Endothelial cell of umbilical vein (primary cell): ENCODE data around the gene PLAC1. TPM values are rescaled to one million over a fixed set of nuclear protein-coding genes. Genes with fewer than 3 reads are reported as not detected.
A peak's percentile ranks its signal among the peaks of the same experiment; 100 is the strongest.

ENCODE experiments used
- BruUV-seq: library from RNA; stranded (reverse); fragments of 400-500 nt; replicated peaks from 2 replicates; lab custom pipeline; 2021; lab: Mats Ljungman, UMichigan
- CTCF ChIA-PET: fragments of 300-600, 350-600 bp; sonication (Branson Sonifier 250); formaldehyde crosslinking; loops from one replicate; lab custom pipeline; 2021; ENCODE audit warnings: antibody characterized with exemption, inconsistent platforms; lab: Charles Lee
- POLR2A ChIA-PET: fragments of 300-600, 350-600 bp; sonication (Branson Sonifier 250); formaldehyde crosslinking; loops from one replicate; lab custom pipeline; 2021; ENCODE audit warnings: antibody characterized with exemption, inconsistent platforms; lab: Charles Lee
- DNase-seq: peaks from one replicate; pipeline ENCODE4 v3.0.0-alpha.2; 2011; ENCODE audit warnings: low read depth, low spot score
- FAIRE-seq: peaks from 2 replicates; lab custom pipeline; 2011; peaks lifted over from hg19 to GRCh38; lab: Jason Lieb, UNC
- H2AFZ ChIP-seq: 2 replicates; pipeline ENCODE4 v1.6.0; 2012; ENCODE audit warnings: low read depth, low read length, control low read depth, inconsistent platforms
- H3K27ac ChIP-seq: 2 replicates; pipeline ENCODE4 v1.5.1; 2011; ENCODE audit warnings: low read depth, mild to moderate bottlenecking, control low read depth, low read length, moderate library complexity; ENCODE audit not compliant: insufficient read depth
- H3K27me3 ChIP-seq, 2 experiments: 2 replicates each; pipeline versions ENCODE4 v1.6.0 to v1.6.1; 2011; ENCODE audit warnings: low read length in 2 of 2, mixed read lengths in 1 of 2; ENCODE audit not compliant: control insufficient read depth in 2 of 2, insufficient read depth in 2 of 2
- H3K36me3 ChIP-seq, 2 experiments: 2 replicates in 1 of 2; 3 replicates in 1 of 2; pipeline ENCODE4 v1.5.1; 2011; ENCODE audit warnings: low read length in 2 of 2, mild to moderate bottlenecking in 1 of 2, moderate library complexity in 1 of 2; ENCODE audit not compliant: control insufficient read depth in 2 of 2, insufficient read depth in 2 of 2; ENCODE audit errors: extremely low read depth in 1 of 2
- H3K4me1 ChIP-seq: 3 replicates; pipeline ENCODE4 v1.5.1; 2011; ENCODE audit warnings: mild to moderate bottlenecking, low read length; ENCODE audit not compliant: control insufficient read depth, insufficient read depth; ENCODE audit errors: extremely low read depth
- H3K4me2 ChIP-seq: 2 replicates; pipeline ENCODE4 v1.6.1; 2011; ENCODE audit warnings: low read length, control low read depth, mixed read lengths; ENCODE audit not compliant: insufficient read depth
- H3K4me3 ChIP-seq, 3 experiments: fragments of 200-600 bp in 1 of 3; sonication (generic), shearing (Covaris generic) in 1 of 3; replicated peaks in 1 of 3; 2 replicates each; pipeline ENCODE4 v1.5.1; 2011 to 2016; ENCODE audit warnings: control low read depth in 3 of 3, low read length in 3 of 3, mild to moderate bottlenecking in 2 of 3, inconsistent platforms in 1 of 3, low read depth in 1 of 3, moderate library complexity in 1 of 3; ENCODE audit not compliant: insufficient read depth in 1 of 3
- H3K79me2 ChIP-seq: 2 replicates; pipeline ENCODE4 v1.6.0; 2012; ENCODE audit warnings: low read length, inconsistent platforms; ENCODE audit not compliant: control insufficient read depth, insufficient read depth
- H3K9ac ChIP-seq: replicated peaks from 2 replicates; pipeline ENCODE3; 2011; ENCODE audit warnings: low read length, control low read depth; ENCODE audit not compliant: insufficient read depth; ENCODE audit errors: extremely low read depth
- H3K9me1 ChIP-seq: replicated peaks from 3 replicates; pipeline ENCODE4 v1.6.0; 2011; ENCODE audit warnings: mild to moderate bottlenecking, low read length; ENCODE audit not compliant: control insufficient read depth, insufficient read depth; ENCODE audit errors: extremely low read depth
- H3K9me3 ChIP-seq: replicated peaks from 2 replicates; pipeline ENCODE4 v1.5.1; 2012; ENCODE audit warnings: low read length, inconsistent platforms; ENCODE audit not compliant: control insufficient read depth, insufficient read depth
- H4K20me1 ChIP-seq: replicated peaks from 2 replicates; pipeline ENCODE3; 2011; ENCODE audit warnings: mild to moderate bottlenecking, low read length; ENCODE audit not compliant: control insufficient read depth, insufficient read depth; ENCODE audit errors: extremely low read depth
- EZH2 ChIP-seq: IDR thresholded peaks from 2 replicates; pipeline ENCODE4 v1.6.1; 2012; ENCODE audit warnings: borderline replicate concordance, low read depth, mild to moderate bottlenecking, moderate library complexity, low read length, inconsistent platforms; ENCODE audit not compliant: severe bottlenecking
- FOS ChIP-seq: IDR thresholded peaks from 2 replicates; pipeline ENCODE4 v1.6.1; 2011; ENCODE audit warnings: mild to moderate bottlenecking, low read length, moderate library complexity, borderline replicate concordance; ENCODE audit not compliant: insufficient read depth
- GATA2 ChIP-seq: IDR thresholded peaks from 2 replicates; pipeline ENCODE4 v1.7.0; 2011; ENCODE audit warnings: low read depth, mild to moderate bottlenecking, moderate library complexity, mixed read lengths, low read length; ENCODE audit not compliant: insufficient read length, insufficient read depth
- JUN ChIP-seq: IDR thresholded peaks from 2 replicates; pipeline ENCODE4 v1.6.1; 2011; ENCODE audit warnings: borderline replicate concordance, low read depth; ENCODE audit not compliant: insufficient read length, insufficient read depth
- MYC ChIP-seq: IDR thresholded peaks from one replicate; pipeline ENCODE4 v1.6.1; 2011; ENCODE audit warnings: mild to moderate bottlenecking, low read depth, low read length
- POLR2A ChIP-seq: IDR thresholded peaks from 2 replicates; pipeline ENCODE4 v1.6.1; 2012; ENCODE audit warnings: low read depth, mild to moderate bottlenecking, control low read depth, low read length
- POLR2AphosphoS5 ChIP-seq: IDR thresholded peaks from 2 replicates; pipeline ENCODE4 v1.6.1; 2012; ENCODE audit warnings: low read depth, mild to moderate bottlenecking, control low read depth, low read length, moderate library complexity; ENCODE audit not compliant: insufficient read depth
- dilution Hi-C: fragments of 300-500 bp; cut with MboI; formaldehyde crosslinking; loops from one replicate; pipeline ENCODE4 v1.15.0; 2019; ENCODE audit warnings: low sequenced_read_pairs; ENCODE audit not compliant: extremely low pct_ligation_motif_present
- intact Hi-C: fragments of 100-400 bp; cut with micrococcal nuclease; formaldehyde crosslinking; loops from one replicate; pipeline ENCODE4 v1.10.0; 2022
- polyA plus RNA-seq, 4 experiments: library from polyadenylated mRNA; depleted of rRNA in 3 of 4; stranded (reverse) in 3 of 4; unstranded in 1 of 4; fragments of >200 nt; gene quantifications; 2 replicates each; pipeline versions ENCODE4 v1.2.1 to v1.2.3, GENCODE V29; 2011 to 2012; ENCODE audit warnings: missing spikeins in 1 of 4
- total RNA-seq: library from RNA; stranded (reverse); gene quantifications from 2 replicates; pipeline ENCODE4 v1.2.3, GENCODE V29; 2021
- TF ChIP-seq, protein P1 (sequence below): IDR thresholded peaks from 2 replicates; pipeline ENCODE4 v1.6.1; 2011; ENCODE audit not compliant: insufficient read depth, insufficient read length
- TF ChIP-seq, protein P2 (sequence below), 2 donors: IDR thresholded peaks; 1 replicate in 1 of 2; 2 replicates in 1 of 2; pipeline ENCODE4 v1.5.1; 2011; ENCODE audit warnings: low read length in 2 of 2, mild to moderate bottlenecking in 2 of 2, moderate library complexity in 2 of 2, control low read depth in 1 of 2, inconsistent platforms in 1 of 2, low read depth in 1 of 2; ENCODE audit not compliant: insufficient read depth in 1 of 2; ENCODE audit errors: extremely low read depth in 1 of 2

Gene PLAC1
- total and polyA plus RNA-seq, 2 donors (not counting 3 experiments of a cell fraction or from before 2014, with no cell fraction given), result 0.58 to 2.4 TPM

DNA sequence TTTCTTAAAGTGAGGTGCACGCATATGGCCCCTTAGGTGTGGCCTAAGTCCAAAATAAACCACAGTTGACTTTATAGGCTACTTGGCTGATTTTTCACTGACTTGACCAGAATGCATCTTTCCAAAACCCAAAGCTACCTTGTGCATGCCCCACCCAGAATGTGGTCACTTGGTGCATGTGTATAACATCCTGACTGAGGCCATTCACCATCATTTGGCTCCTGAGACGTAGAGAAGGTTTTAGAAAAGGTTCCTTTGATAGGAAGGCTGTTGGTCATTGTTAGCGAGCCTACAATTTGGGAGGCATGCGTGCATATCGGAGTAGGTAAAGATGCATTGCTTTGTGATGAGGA, 84.6 kb downstream of the PLAC1 start:
- intact Hi-C loops, result no loop called here
- H3K27ac ChIP-seq, result no peak overlapping the region
- H3K4me2 ChIP-seq, result no peak overlapping the region
- peak; percentile 15 for FAIRE-seq
- CTCF ChIA-PET, result no interaction called here
- no peaks in the 10 kb centered on the region for H3K9me1 ChIP-seq
- H3K27me3 ChIP-seq, result no peaks in the 10 kb centered on the region
- TF ChIP-seq POLR2AphosphoS5 (no peak), POLR2A (no peak), MYC (no peak), JUN (no peak), EZH2 (no peak), GATA2 (no peak), FOS (no peak)
- TF ChIP-seq, protein P1, sequence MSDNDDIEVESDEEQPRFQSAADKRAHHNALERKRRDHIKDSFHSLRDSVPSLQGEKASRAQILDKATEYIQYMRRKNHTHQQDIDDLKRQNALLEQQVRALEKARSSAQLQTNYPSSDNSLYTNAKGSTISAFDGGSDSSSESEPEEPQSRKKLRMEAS, result no peak
- TF ChIP-seq, protein P2, sequence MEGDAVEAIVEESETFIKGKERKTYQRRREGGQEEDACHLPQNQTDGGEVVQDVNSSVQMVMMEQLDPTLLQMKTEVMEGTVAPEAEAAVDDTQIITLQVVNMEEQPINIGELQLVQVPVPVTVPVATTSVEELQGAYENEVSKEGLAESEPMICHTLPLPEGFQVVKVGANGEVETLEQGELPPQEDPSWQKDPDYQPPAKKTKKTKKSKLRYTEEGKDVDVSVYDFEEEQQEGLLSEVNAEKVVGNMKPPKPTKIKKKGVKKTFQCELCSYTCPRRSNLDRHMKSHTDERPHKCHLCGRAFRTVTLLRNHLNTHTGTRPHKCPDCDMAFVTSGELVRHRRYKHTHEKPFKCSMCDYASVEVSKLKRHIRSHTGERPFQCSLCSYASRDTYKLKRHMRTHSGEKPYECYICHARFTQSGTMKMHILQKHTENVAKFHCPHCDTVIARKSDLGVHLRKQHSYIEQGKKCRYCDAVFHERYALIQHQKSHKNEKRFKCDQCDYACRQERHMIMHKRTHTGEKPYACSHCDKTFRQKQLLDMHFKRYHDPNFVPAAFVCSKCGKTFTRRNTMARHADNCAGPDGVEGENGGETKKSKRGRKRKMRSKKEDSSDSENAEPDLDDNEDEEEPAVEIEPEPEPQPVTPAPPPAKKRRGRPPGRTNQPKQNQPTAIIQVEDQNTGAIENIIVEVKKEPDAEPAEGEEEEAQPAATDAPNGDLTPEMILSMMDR (IDR thresholded peaks at IDR 0.05; ENCODE audit: extremely low read depth in 1 of 2, insufficient read depth in 1 of 2, low read depth in 1 of 2, low read length in 2 of 2), result no peak
- H3K9me3 ChIP-seq, result no peaks in the 10 kb centered on the region
- dilution Hi-C loops, result no loop called here
- H2AFZ ChIP-seq, result no peak overlapping the region
- H3K4me1 ChIP-seq, result peaks cover 16% of the 10 kb centered on the region
- H3K4me3 ChIP-seq, result no peak overlapping the region
- POLR2A ChIA-PET, result no interaction called here
- H4K20me1 ChIP-seq, result no peaks in the 10 kb centered on the region
- no peak for DNase-seq
- no TSS peak for BruUV-seq
- no peak overlapping the region for H3K9ac ChIP-seq
- no peaks in the 10 kb centered on the region for H3K79me2 ChIP-seq
- H3K36me3 ChIP-seq, result no peaks in the 10 kb centered on the region
